WI38 (cell line): ENCODE data around the gene C1QL1.

Source experiments
- H3K4me3 ChIP-seq: 2 replicates; pipeline ENCODE4 v1.5.1; 2011; ENCODE audit warnings: low read depth, mild to moderate bottlenecking, control low read depth, low read length
- TF ChIP-seq, protein P1 (sequence below): IDR thresholded peaks from 2 replicates; pipeline ENCODE4 v1.5.1; 2012; ENCODE audit warnings: low read depth, mild to moderate bottlenecking, control low read depth, low read length

The C1QL1 gene

DNA sequence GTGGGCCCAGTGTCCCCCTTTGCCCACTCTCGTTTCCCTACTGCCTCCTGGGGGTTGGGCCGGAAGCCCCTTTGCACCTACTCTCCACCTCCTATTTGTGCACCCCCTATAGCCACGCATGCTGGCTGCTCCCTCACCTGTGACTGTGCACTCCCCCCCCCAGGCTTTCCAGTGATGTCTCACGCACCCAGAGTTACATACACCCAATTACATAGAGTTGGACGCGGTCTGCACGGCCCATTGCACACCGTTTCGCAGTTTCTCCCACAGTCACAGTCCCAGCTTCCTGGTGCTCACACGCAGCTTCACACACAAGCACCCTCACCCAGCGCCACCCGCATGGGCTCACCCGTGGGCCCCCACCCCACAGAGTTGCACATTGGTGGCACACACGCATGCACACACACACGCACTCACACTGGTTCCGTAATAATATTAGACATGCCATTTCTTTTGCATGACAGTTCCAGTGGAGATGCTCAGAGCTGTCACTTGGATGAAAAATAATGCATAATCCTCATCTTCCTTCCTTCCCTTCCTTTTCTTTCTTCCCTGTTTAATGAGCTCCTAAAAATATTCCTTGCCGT, 21.5 kb upstream of the C1QL1 start:
- TF ChIP-seq, protein P1, sequence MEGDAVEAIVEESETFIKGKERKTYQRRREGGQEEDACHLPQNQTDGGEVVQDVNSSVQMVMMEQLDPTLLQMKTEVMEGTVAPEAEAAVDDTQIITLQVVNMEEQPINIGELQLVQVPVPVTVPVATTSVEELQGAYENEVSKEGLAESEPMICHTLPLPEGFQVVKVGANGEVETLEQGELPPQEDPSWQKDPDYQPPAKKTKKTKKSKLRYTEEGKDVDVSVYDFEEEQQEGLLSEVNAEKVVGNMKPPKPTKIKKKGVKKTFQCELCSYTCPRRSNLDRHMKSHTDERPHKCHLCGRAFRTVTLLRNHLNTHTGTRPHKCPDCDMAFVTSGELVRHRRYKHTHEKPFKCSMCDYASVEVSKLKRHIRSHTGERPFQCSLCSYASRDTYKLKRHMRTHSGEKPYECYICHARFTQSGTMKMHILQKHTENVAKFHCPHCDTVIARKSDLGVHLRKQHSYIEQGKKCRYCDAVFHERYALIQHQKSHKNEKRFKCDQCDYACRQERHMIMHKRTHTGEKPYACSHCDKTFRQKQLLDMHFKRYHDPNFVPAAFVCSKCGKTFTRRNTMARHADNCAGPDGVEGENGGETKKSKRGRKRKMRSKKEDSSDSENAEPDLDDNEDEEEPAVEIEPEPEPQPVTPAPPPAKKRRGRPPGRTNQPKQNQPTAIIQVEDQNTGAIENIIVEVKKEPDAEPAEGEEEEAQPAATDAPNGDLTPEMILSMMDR, result no peak
- no peak overlapping the region for H3K4me3 ChIP-seq

DNA sequence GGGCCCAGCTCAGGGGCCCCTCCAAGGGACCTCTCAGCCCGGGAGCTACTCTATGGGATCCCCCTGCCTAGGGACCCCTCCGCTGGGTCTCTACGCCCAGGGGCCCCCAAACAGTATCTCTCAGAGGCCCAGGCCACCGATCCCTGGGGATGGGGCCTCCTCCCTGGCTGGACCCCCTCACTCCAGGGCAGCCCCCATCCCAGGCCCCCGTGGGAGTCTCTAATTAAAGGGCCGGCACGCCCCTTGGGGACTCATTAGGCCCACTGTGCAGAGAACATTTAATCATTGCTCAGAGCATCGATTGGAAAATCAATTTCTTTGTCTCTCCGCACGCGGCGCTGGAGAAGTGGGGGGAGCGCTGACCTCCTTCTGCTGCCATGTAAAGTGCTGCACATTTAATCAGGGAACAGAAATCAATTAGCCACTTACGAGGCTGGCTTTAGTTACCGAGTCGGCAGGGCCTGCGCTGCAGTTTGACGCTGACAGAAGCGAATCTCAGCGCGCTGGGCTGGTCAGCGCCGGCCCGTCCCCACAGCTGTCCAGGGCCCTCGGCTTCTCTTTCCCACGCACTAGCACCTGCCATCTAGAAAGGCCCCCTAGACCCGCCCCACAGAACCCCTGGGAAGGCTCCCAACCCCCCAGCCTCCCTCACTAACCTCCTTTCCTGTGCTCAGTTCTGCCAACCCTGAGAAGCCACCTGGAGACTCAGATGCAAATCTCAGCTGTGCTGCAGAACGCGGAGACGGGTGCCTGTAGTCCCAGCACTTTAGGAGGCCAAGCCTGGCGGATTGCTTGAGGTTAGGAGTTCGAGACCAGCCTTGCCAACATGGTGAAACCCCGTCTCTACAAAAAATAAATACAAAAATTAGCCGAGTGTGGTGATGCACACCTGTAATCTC, 20.2 kb upstream of the C1QL1 start:
- TF ChIP-seq, protein P1, result no peak
- no peak overlapping the region for H3K4me3 ChIP-seq

DNA sequence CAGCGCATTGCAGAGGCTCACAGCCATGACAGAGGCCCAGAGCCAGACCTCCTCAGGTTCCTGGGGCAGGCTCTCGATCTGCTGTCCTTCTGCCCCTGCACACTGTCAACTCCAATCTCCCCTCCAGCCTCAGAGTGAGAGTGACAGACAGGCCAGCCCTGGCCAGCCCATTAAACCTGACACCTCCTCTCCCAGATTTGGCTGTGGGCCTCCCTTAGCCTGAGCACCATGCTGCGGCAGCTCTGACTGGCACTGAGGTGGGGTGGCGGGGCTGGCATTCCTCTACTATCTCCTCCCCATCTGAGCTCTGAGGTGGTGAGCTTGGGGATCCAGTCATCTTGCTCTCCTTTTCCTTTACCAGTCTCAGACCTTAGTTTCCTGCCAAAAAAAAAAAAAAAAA, 15.5 kb upstream of the C1QL1 start:
- TF ChIP-seq, protein P1, result no peak
- H3K4me3 ChIP-seq, result no peak overlapping the region

DNA sequence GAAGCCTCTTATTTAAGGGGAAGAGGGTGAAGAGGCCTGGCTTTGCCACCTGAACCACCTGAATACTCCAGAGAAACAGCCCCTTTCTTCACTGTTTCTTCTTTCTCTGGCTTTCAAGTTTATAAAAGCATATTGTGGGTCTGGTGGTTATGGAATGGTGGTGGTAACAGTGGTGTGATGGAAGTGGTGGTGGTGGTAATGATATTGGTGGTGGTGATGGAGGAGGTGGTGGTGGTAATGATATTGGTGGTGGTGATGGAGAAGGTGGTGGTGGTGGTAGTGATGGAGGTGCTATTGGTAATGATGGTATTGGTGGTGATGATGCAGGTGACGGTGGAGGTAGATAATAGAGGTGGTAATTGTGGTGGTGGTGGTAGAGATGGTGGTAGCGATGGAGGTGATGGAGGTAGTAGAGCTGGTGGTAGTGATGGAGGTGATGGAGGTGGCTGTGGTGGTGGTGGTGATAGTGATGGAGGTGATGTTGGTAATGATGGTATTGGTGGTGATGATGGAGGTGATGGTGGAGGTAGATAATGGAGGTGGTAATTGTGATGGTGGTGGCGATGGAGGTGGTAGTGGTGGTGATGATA, 14.1 kb upstream of the C1QL1 start:
- TF ChIP-seq, protein P1, result no peak
- H3K4me3 ChIP-seq, result no peak overlapping the region

DNA sequence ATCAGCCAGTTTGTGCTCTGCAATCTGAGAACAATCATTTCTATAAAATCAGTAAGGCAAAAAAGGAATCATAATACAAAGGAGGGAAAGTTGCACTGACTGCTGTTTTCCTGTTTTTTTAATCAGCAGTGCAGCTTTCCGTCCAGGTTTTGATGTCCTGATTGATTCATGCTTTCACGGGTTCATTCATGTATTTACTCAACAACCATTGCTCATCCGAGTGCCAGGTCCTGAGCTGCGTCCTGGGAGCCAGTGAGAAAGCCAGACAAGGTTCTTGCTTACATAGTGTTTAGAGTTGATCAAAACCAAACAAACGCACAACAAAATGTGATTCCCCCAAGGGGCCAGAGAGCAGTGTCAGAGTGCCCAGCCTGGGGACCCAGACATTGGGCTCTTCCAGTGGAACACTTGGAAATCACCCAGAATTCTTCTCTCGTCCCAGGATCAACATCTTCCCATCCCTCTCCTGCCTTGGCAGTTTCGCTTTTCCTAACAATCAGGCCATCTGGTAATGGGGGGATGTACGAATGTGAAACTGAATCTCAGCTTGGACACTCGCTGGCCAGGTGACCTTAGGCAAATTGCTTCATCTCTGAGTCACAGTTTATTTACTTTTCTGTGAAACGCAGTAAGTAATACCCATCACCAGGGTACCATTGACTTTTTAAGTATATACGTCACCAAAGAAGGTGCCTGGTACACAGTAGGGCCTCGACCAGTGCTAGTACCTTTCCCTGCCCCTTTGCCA, 13.3 kb upstream of the C1QL1 start:
- H3K4me3 ChIP-seq, result peak overlapping the region; percentile 46
- TF ChIP-seq, protein P1, result no peak

DNA sequence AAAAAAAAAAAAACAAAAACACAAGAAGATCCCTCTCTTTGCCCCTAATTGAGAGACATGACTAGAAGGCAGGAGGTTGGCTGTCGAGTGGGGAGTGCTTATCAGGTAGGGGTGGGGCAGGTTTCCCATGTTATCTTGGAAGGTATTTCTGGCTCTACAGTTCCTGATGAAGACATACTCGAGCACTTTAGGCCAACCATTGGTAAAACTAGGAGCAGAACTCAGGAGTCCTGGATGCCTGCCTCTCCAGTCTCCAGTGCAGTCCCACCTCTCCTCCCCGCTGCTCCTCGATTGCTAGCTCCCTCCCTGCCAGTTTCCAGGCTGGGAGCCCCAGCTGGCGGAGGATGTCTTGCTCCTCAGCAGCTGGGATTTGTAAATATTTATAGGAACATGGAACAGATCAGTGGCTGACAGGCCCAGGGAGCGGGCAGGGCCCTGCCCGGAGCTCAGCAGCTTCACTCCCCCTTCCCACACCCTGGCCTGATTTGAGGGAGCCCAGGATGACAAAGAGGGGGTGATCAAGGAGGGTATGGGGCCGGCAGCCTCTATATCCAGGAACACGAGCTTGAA, 11.4 kb upstream of the C1QL1 start:
- no peak overlapping the region for H3K4me3 ChIP-seq
- TF ChIP-seq, protein P1, result no peak
